B cell (primary cell): ENCODE measurements around the gene FCRL6. TPM values are rescaled to one million over a fixed set of nuclear protein-coding genes. Genes with fewer than 3 reads are reported as not detected.

Source experiments
- ATAC-seq: fragments of 200-7000 bp; cut with Tn5 transposase; one replicate; pipeline ENCODE4 v1.10.0; 2021; ENCODE audit warnings: low read depth, mild to moderate bottlenecking, moderate number of reproducible peaks, moderate library complexity
- CTCF ChIA-PET: fragments of 350-600 bp; sonication (Branson Sonifier 250); formaldehyde crosslinking; loops from one replicate; lab custom pipeline; 2021; ENCODE audit warnings: antibody characterized with exemption, inconsistent platforms; lab: Charles Lee
- POLR2A ChIA-PET: fragments of 350-600 bp; sonication (Branson Sonifier 250); formaldehyde crosslinking; loops from one replicate; lab custom pipeline; 2021; ENCODE audit warnings: antibody characterized with exemption; lab: Charles Lee
- DNase-seq: peaks from one replicate; pipeline ENCODE4 v3.0.0; 2013
- H2AFZ ChIP-seq: 2 replicates; pipeline ENCODE4 v1.6.1; 2012; ENCODE audit warnings: mild to moderate bottlenecking, low read depth, low read length; ENCODE audit not compliant: insufficient read depth, poor library complexity, severe bottlenecking
- H3K27ac ChIP-seq, 2 donors: 1 replicate in 1 of 2; 2 replicates in 1 of 2; pipeline ENCODE4 v1.5.1; 2012 to 2013; ENCODE audit warnings: low read length in 2 of 2, mild to moderate bottlenecking in 2 of 2, moderate library complexity in 1 of 2
- H3K27me3 ChIP-seq, 4 experiments: fragments of 200-600 bp in 1 of 4; sonication (generic) in 1 of 4; replicated peaks in 1 of 4; 1 replicate in 2 of 4; 2 replicates in 2 of 4; pipeline versions ENCODE4 v1.6.1 to v1.7.0; 2013 to 2016; ENCODE audit warnings: low read length in 3 of 4, mild to moderate bottlenecking in 2 of 4, mixed read lengths in 1 of 4, moderate library complexity in 1 of 4; ENCODE audit not compliant: insufficient read depth in 4 of 4, control insufficient read depth in 3 of 4; ENCODE audit errors: control extremely low read depth in 1 of 4
- H3K36me3 ChIP-seq, 2 experiments: replicated peaks in 1 of 2; 1 replicate in 1 of 2; 2 replicates in 1 of 2; pipeline versions ENCODE4 v1.6.1 to v1.7.1; 2013; ENCODE audit warnings: low read length in 1 of 2; ENCODE audit not compliant: insufficient read depth in 2 of 2, control insufficient read depth in 1 of 2; ENCODE audit errors: control extremely low read depth in 1 of 2, extremely low read depth in 1 of 2
- H3K4me1 ChIP-seq, 2 donors: fragments of 200-600 bp in 1 of 2; sonication (generic) in 1 of 2; 1 replicate in 1 of 2; 2 replicates in 1 of 2; pipeline versions ENCODE4 v1.5.1 to v1.6.1; 2013 to 2017; ENCODE audit warnings: low read length in 2 of 2; ENCODE audit not compliant: control insufficient read depth in 2 of 2, insufficient read depth in 2 of 2
- H3K4me2 ChIP-seq: replicated peaks from 2 replicates; pipeline ENCODE3; 2012; ENCODE audit warnings: mild to moderate bottlenecking, low read depth, low read length; ENCODE audit not compliant: poor library complexity, severe bottlenecking
- H3K4me3 ChIP-seq, 5 experiments: fragments of 200-600 bp in 1 of 5; sonication (generic) in 1 of 5; 1 replicate in 3 of 5; 2 replicates in 2 of 5; pipeline versions ENCODE4 v1.5.1 to v1.7.0; 2011 to 2016; ENCODE audit warnings: low read length in 4 of 5, mild to moderate bottlenecking in 4 of 5, low read depth in 2 of 5, control low read depth in 1 of 5, moderate library complexity in 1 of 5; ENCODE audit not compliant: insufficient read depth in 1 of 5; ENCODE audit errors: control extremely low read depth in 1 of 5, extremely low read depth in 1 of 5
- H3K79me2 ChIP-seq: fragments of 200-600 bp; sonication (generic); one replicate; pipeline ENCODE4 v1.6.0; 2016; ENCODE audit warnings: low read length; ENCODE audit not compliant: control insufficient read depth, insufficient read depth
- H3K9ac ChIP-seq: fragments of 200-600 bp; sonication (generic); 2 replicates; pipeline ENCODE4 v1.6.1; 2017; ENCODE audit warnings: mild to moderate bottlenecking, low read length, moderate library complexity
- H3K9me3 ChIP-seq, 3 donors: one replicate each; pipeline versions ENCODE4 v1.6.1 to v1.7.1; 2013; ENCODE audit warnings: low read length in 2 of 3; ENCODE audit not compliant: control insufficient read depth in 2 of 3, insufficient read depth in 1 of 3; ENCODE audit errors: control extremely low read depth in 1 of 3
- H4K20me1 ChIP-seq: 2 replicates; pipeline ENCODE4 v1.6.0; 2012; ENCODE audit warnings: mild to moderate bottlenecking, low read length; ENCODE audit not compliant: insufficient read depth, control insufficient read depth, poor library complexity, severe bottlenecking
- H3K27ac Mint-ChIP-seq: one replicate; pipeline ENCODE4 v1.8.0; 2021; ENCODE audit warnings: mixed read lengths
- H3K27me3 Mint-ChIP-seq: one replicate; pipeline ENCODE4 v1.8.0; 2021; ENCODE audit warnings: mixed read lengths
- H3K4me1 Mint-ChIP-seq: one replicate; pipeline ENCODE4 v1.8.0; 2021; ENCODE audit warnings: mixed read lengths
- H3K4me3 Mint-ChIP-seq: one replicate; pipeline ENCODE4 v1.8.0; 2021; ENCODE audit warnings: mixed read lengths
- H3K9me3 Mint-ChIP-seq: one replicate; pipeline ENCODE4 v1.8.0; 2022; ENCODE audit warnings: mixed read lengths; ENCODE audit not compliant: insufficient read depth
- EZH2 ChIP-seq: IDR thresholded peaks from 2 replicates; pipeline ENCODE4 v1.6.1; 2012; ENCODE audit warnings: borderline replicate concordance, low read depth, mild to moderate bottlenecking, moderate library complexity, low read length; ENCODE audit not compliant: insufficient read depth, poor library complexity, severe bottlenecking
- WGBS: methylation state at CpG from one replicate; pipeline ENCODE4 v1.1.5; 2013; ENCODE audit warnings: missing lambda C conversion rate; ENCODE audit not compliant: insufficient coverage; 5-methylcytosine and 5-hydroxymethylcytosine counted together
- intact Hi-C: fragments of 100-400 bp; cut with micrococcal nuclease; formaldehyde crosslinking; loops from one replicate; pipeline ENCODE4 v1.10.0; 2022
- polyA plus RNA-seq: library from polyadenylated mRNA; depleted of rRNA; stranded (reverse); fragments of >200 nt; gene quantifications from 2 replicates; pipeline ENCODE4 v1.2.3, GENCODE V29; 2012
- total RNA-seq, 2 donors: library from RNA; stranded (reverse); fragments of 120-200 nt in 1 of 2; gene quantifications; 1 replicate in 1 of 2; 2 replicates in 1 of 2; pipeline versions ENCODE4 v1.2.3 to v1.2.4, GENCODE V29; 2013 to 2022
- TF ChIP-seq, protein P1 (sequence below): fragments of 200-600 bp; IDR thresholded peaks from one replicate; pipeline ENCODE4 v1.8.0; 2022; ENCODE audit warnings: antibody characterized with exemption, mild to moderate bottlenecking

The FCRL6 gene
- total and polyA plus RNA-seq, 2 donors (not counting 1 experiment from before 2014, with no cell fraction given): 0.81 TPM; not detected in 1

DNA sequence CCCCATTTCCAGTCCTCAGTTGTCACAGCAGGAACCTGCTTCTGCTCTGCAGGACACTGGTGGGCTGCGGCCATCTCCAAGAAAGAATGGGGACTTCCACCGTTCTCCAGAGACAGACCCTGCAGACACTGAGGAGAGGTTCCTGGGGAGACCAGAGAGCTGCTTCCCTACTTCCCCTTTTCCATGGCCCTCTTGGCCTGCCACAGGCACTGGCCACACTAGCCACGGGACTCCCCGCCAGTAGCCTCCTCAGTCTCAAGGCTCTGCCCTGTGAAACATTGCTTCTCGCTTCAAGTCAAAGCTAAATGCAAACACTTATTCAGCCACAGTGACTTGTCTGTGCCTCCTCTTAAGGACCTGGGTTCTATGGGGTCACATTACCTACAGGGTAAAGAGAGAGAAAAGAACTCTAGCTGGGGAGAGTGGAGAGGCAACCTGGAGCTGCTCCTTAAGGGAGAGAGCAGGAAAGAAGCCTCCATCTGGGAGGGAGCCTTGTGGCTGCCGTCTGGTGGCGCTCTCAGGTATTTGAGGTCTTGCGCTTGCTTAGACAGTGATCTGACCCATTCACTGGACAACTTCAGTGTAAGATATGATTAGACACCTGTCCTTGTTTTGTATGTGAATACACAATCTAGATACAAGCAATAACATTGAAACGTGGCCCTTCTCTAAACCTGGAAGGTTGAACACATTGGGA lies 19.2 kb downstream of the FCRL6 start:
- peaks cover 0 to 6% (median 0%) of the 10 kb centered on the region in 4 experiments for H3K27me3 ChIP-seq
- ATAC-seq (no peak), DNase-seq (peak; percentile 52)
- peaks cover under 1 to 3% of the 10 kb centered on the region in 2 donors for H3K4me1 ChIP-seq
- H3K79me2 ChIP-seq: no peaks in the 10 kb centered on the region
- peaks cover 4% of the 10 kb centered on the region for H3K4me1 Mint-ChIP-seq
- H3K9me3 Mint-ChIP-seq: no peaks in the 10 kb centered on the region
- no peaks in the 10 kb centered on the region for H3K9me3 ChIP-seq
- H3K4me3 Mint-ChIP-seq: no peak overlapping the region
- no peaks in the 10 kb centered on the region for H4K20me1 ChIP-seq
- H3K4me3 ChIP-seq: no peak overlapping the region
- H3K4me2 ChIP-seq: no peak overlapping the region
- 93% methylated on average over 5 of the region's 9 CpGs for WGBS
- H3K36me3 ChIP-seq: no peaks in the 10 kb centered on the region
- H3K27ac Mint-ChIP-seq: no peak overlapping the region
- POLR2A ChIA-PET: no interaction called here
- CTCF ChIA-PET: interaction anchor here (0.5 to 4.4 kb wide), 13 partner anchors 9 to 185 kb away, joined by 3 to 26 read pairs (median 4); partner anchors contain the start of gene FCRL6
- H3K9ac ChIP-seq: no peak overlapping the region
- H3K27me3 Mint-ChIP-seq: peaks cover 52% of the 10 kb centered on the region
- no peak overlapping the region for H3K27ac ChIP-seq
- intact Hi-C loops: no loop called here
- TF ChIP-seq EZH2: no peak
- TF ChIP-seq, protein P1, sequence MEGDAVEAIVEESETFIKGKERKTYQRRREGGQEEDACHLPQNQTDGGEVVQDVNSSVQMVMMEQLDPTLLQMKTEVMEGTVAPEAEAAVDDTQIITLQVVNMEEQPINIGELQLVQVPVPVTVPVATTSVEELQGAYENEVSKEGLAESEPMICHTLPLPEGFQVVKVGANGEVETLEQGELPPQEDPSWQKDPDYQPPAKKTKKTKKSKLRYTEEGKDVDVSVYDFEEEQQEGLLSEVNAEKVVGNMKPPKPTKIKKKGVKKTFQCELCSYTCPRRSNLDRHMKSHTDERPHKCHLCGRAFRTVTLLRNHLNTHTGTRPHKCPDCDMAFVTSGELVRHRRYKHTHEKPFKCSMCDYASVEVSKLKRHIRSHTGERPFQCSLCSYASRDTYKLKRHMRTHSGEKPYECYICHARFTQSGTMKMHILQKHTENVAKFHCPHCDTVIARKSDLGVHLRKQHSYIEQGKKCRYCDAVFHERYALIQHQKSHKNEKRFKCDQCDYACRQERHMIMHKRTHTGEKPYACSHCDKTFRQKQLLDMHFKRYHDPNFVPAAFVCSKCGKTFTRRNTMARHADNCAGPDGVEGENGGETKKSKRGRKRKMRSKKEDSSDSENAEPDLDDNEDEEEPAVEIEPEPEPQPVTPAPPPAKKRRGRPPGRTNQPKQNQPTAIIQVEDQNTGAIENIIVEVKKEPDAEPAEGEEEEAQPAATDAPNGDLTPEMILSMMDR: peak; percentile 69
- no peak overlapping the region for H2AFZ ChIP-seq

DNA sequence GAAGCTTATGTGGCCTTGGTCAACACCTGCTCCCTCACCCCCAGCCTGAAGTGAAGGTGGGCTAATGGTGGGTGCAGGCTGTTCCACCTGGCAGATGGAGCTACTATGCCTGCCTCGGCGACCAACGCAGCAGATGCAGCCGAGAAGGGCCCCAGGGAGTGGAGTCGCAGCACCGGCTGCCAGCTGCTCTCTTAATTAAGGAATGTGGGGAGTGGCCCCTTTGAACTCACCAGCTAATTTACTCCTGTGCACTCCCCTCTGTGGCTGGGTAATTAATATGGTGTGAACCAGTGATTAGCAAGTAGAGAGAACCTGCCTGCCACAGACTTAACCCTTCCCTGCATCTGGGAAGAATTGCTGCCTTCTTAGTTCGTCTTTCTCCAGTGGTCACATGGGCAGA lies 21.2 kb downstream of the FCRL6 start:
- H3K27ac Mint-ChIP-seq: no peak overlapping the region
- intact Hi-C loops: no loop called here
- peaks cover 11% of the 10 kb centered on the region for H3K4me1 Mint-ChIP-seq
- H3K9ac ChIP-seq: no peak overlapping the region
- ChIA-PET POLR2A (no interaction called here), CTCF (interaction anchor here (4.4 kb wide), 1 partner anchor 183 kb away, joined by 26 read pairs; no protein-coding TSS in a partner anchor)
- ATAC-seq (no peak), DNase-seq (no peak)
- H3K27me3 Mint-ChIP-seq: peaks cover 47% of the 10 kb centered on the region
- H3K9me3 Mint-ChIP-seq: no peaks in the 10 kb centered on the region
- no peak overlapping the region for H3K27ac ChIP-seq
- TF ChIP-seq, protein P1: no peak
- TF ChIP-seq EZH2: no peak
- H3K4me3 ChIP-seq: no peak overlapping the region
- H3K27me3 ChIP-seq: peaks cover 0 to 7% (median under 1%) of the 10 kb centered on the region in 4 experiments
- no peaks in the 10 kb centered on the region for H3K79me2 ChIP-seq
- H4K20me1 ChIP-seq: no peaks in the 10 kb centered on the region
- peaks cover 3 to 17% of the 10 kb centered on the region in 2 donors for H3K4me1 ChIP-seq
- no peaks in the 10 kb centered on the region for H3K36me3 ChIP-seq
- H3K4me2 ChIP-seq: no peak overlapping the region
- peaks cover 0 to 6% (median 0%) of the 10 kb centered on the region in 3 donors for H3K9me3 ChIP-seq
- no peak overlapping the region for H2AFZ ChIP-seq
- H3K4me3 Mint-ChIP-seq: no peak overlapping the region
- 100% methylated on average over 2 of the region's 7 CpGs for WGBS
